ENCODE measurements around the gene FBXO45. TPM values are rescaled to one million over a fixed set of nuclear protein-coding genes. Genes with fewer than 3 reads are reported as not detected.
"Not testable (repeated sequence)": the region's sequence is repeated elsewhere in the genome, so short reads cannot be mapped to it uniquely, and the experiment has no call there.

Gene FBXO45
- total RNA-seq, 2 experiments from 2014 or later = 16.3 to 17.2 TPM

DNA sequence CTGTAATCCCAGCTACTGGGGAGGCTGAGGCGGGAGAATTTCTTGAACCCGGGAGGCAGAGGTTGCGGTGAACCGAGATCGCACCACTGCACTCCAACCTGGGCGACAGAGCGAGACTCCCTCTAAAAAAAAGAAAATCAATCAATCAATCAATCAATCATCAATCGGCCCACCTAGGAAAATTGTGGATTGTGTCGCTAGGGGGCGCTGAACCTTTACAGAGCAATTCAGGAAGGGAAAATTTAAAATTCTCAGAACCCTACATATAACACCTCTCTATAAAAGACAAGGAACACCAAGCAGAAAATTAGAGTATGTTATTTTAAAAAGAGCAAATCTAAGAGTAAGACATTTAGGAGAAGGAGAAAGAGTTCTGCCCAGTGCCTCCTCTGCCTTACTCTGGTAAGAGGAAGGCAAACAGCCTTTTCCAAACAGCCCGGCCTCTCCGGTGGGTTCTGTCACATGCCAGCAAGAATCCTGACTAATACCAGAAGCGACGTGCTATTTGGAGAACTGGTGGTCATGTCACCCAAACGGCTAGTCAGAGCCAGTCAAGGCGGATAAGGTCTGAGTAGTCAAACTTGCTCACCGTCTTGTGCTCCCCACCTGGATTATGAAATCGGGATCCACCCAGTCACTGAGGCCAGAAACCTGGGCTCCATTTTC, 31.0 kb upstream of the FBXO45 start:
- peak; percentile 77 for DNase-seq
- peaks cover 2% of the 10 kb centered on the region for H3K4me1 Mint-ChIP-seq (ENCODE audit: low read depth)
- CTCF ChIA-PET = interaction anchor here (0.6 to 5.7 kb wide), 11 partner anchors 9 to 285 kb away, joined by 3 to 31 read pairs (median 4); partner anchors contain the start of genes FBXO45 and WDR53
- no peak overlapping the region for H3K4me3 Mint-ChIP-seq
- no peaks in the 10 kb centered on the region for H3K36me3 Mint-ChIP-seq
- H3K27ac Mint-ChIP-seq = no peak overlapping the region
- H3K9me3 Mint-ChIP-seq = no peaks in the 10 kb centered on the region
- intact Hi-C loops (cut with micrococcal nuclease) = loop anchor here (1.0 to 2.0 kb wide), 3 partner anchors 27 to 147 kb away; no protein-coding TSS in a partner anchor
- POLR2A ChIA-PET = no interaction called here
- H3K27me3 Mint-ChIP-seq = peaks cover 3% of the 10 kb centered on the region

DNA sequence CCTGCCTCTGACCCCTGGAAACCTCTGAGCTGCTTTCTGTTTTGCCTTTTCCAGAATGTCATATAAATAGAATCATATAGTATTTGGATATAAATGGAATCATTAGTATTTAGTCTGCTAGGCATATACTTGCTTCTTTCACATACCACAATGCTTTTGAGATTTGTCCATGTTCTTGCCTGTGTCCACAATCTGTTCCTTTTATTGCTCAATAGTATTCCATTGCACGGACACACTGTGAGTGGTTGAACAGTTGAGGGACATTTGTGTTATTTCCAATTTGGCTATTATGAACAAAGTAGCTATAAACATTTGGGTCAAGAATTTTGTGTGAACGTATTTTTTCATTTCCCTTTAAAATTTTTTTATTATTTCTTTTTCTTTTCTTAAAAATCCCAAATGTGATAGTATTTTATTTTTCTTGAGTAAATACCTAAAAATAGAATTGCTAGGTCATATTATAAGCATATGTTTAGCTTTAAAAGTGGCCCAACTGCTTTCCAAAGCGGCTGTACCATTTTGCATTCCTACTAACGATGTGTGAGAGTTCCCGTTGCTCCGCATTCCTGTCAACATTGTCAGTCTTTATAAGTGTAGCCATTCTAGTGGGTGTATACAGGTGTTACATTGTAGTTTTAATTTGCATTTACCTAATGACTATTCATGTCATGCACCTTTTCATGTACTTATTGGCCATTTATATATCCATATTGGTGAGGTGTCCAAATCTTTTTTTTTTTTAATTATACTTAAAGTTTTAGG, 26.6 kb upstream of the FBXO45 start:
- no peak overlapping the region for H3K4me3 Mint-ChIP-seq
- no peak for DNase-seq
- peaks cover 2% of the 10 kb centered on the region for H3K4me1 Mint-ChIP-seq (ENCODE audit: low read depth)
- CTCF ChIA-PET = interaction anchor here (0.9 to 5.7 kb wide), 3 partner anchors 13 to 20 kb away, joined by 3 to 31 read pairs (median 5); no protein-coding TSS in a partner anchor
- no peak overlapping the region for H3K27ac Mint-ChIP-seq
- H3K27me3 Mint-ChIP-seq = peaks cover 3% of the 10 kb centered on the region
- no peaks in the 10 kb centered on the region for H3K9me3 Mint-ChIP-seq
- H3K36me3 Mint-ChIP-seq = no peaks in the 10 kb centered on the region
- POLR2A ChIA-PET = interaction anchor here (0.6 to 1.3 kb wide), 2 partner anchors 13 to 26 kb away, joined by 3 to 4 read pairs; partner anchors contain the start of genes FBXO45 and WDR53
- intact Hi-C loops (cut with micrococcal nuclease) = no loop called here

DNA sequence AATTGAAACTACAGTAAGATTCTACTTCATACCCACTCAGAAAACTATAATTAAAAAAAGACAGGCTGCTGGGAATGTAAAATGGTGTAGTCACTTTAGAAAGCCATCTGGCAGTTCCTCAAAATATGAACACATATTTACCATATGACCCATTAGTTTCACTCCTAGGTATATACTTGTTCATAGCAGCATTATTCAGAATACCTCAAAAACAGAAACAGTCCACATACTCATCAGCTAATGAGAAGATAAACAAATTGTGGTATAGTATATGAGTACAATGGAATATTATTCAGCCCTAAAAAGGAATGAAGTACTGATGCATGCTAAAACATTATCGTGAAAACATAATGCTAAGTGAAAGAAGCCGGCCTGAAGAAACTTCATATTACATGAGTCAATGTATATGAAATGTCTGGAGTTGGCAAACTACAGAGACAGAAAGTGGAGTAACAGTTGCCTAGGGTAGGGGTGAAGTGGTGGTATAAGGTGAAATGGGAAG, 23.9 kb upstream of the FBXO45 start:
- Mint-ChIP-seq H3K9me3 (peaks cover 10% of the 10 kb centered on the region), H3K27me3 (peaks cover 3% of the 10 kb centered on the region), H3K4me3 (no peak overlapping the region), H3K36me3 (peaks cover 7% of the 10 kb centered on the region), H3K4me1 (ENCODE audit: low read depth) (no peaks in the 10 kb centered on the region), H3K27ac (no peak overlapping the region)
- DNase-seq = no peak
- ChIA-PET CTCF (interaction anchor here (0.6 to 1.5 kb wide), 3 partner anchors 9 to 65 kb away, joined by 3 to 4 read pairs (median 3); no protein-coding TSS in a partner anchor), POLR2A (interaction anchor here (0.5 kb wide), 1 partner anchor 71 kb away, joined by 3 read pairs; no protein-coding TSS in a partner anchor)
- intact Hi-C loops (cut with micrococcal nuclease) = no loop called here

GRCh38 chr3:196546537-196546936, 21.9 kb upstream of the FBXO45 start:
- POLR2A ChIA-PET = no interaction called here
- peaks cover 9% of the 10 kb centered on the region for H3K36me3 Mint-ChIP-seq
- no peak overlapping the region for H3K4me3 Mint-ChIP-seq
- intact Hi-C loops (cut with micrococcal nuclease) = no loop called here
- peaks cover 19% of the 10 kb centered on the region for H3K9me3 Mint-ChIP-seq
- no peak for DNase-seq
- H3K27ac Mint-ChIP-seq = no peak overlapping the region
- peaks cover 3% of the 10 kb centered on the region for H3K27me3 Mint-ChIP-seq
- H3K4me1 Mint-ChIP-seq (ENCODE audit: low read depth) = no peaks in the 10 kb centered on the region
- CTCF ChIA-PET = interaction anchor here (0.9 kb wide), 1 partner anchor 10 kb away, joined by 3 read pairs; no protein-coding TSS in a partner anchor

DNA sequence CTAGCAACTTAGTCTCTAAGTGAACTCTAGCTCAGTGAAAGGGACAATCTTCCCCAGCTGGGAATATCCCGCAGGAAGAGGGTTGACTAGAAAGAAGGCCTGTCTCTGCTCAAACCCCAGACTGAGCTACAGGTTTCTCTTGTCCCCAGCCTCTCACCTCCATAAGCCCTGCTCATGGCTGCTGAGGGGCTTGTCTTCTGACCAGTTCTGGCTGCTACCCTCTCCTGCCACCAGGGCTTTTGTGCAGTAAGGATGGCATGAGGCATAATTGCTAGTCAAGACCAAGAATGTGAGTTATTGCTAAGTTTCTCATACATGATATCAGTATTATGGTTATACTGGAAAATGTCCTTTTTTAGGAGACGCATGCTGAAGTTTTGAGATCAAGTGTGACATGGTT, 21.4 kb upstream of the FBXO45 start:
- no peak for DNase-seq
- intact Hi-C loops (cut with micrococcal nuclease) = no loop called here
- H3K27ac Mint-ChIP-seq = no peak overlapping the region
- peaks cover 3% of the 10 kb centered on the region for H3K27me3 Mint-ChIP-seq
- peaks cover 9% of the 10 kb centered on the region for H3K36me3 Mint-ChIP-seq
- CTCF ChIA-PET = interaction anchor here (0.9 to 1.5 kb wide), 2 partner anchors 10 to 138 kb away, joined by 3 read pairs; no protein-coding TSS in a partner anchor
- H3K9me3 Mint-ChIP-seq = peaks cover 19% of the 10 kb centered on the region
- POLR2A ChIA-PET = no interaction called here
- H3K4me1 Mint-ChIP-seq (ENCODE audit: low read depth) = no peaks in the 10 kb centered on the region
- H3K4me3 Mint-ChIP-seq = no peak overlapping the region

GRCh38 chr3:196549312-196549711, 19.1 kb upstream of the FBXO45 start:
- CTCF ChIA-PET; H3K4me3 Mint-ChIP-seq; H3K27ac Mint-ChIP-seq; DNase-seq; H3K4me1 Mint-ChIP-seq (ENCODE audit: low read depth); intact Hi-C loops (cut with micrococcal nuclease); POLR2A ChIA-PET; H3K27me3 Mint-ChIP-seq: not testable (repeated sequence)
- H3K36me3 Mint-ChIP-seq = peaks cover 11% of the 10 kb centered on the region
- peaks cover 19% of the 10 kb centered on the region for H3K9me3 Mint-ChIP-seq

- POLR2A ChIA-PET; intact Hi-C loops (cut with micrococcal nuclease): not testable (repeated sequence)
Observed at GRCh38 chr3:196550172-196550571, 18.3 kb upstream of the FBXO45 start.

DNA sequence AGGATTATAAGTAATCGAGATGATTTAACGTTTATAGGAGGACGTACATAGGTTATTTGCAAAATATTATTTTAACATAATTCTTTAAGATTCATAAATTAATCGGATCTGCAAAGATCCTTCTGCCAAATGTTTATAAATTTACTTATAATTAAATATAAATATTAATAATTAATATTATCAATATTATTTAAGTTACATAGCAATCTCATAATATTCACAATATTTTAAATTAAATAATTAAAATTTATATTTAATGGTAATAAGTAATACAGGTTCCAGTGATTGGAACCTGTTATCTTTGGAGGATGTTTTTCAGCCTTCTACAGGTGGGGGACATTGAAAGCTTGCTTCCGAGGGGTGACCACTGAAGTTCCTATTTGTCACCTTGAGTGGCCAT, 16.2 kb upstream of the FBXO45 start:
- Mint-ChIP-seq H3K4me1 (ENCODE audit: low read depth) (peaks cover 4% of the 10 kb centered on the region), H3K27me3 (no peaks in the 10 kb centered on the region), H3K36me3 (peaks cover 14% of the 10 kb centered on the region), H3K27ac (no peak overlapping the region), H3K9me3 (peaks cover 19% of the 10 kb centered on the region), H3K4me3 (no peak overlapping the region)
- no peak for DNase-seq
- intact Hi-C loops (cut with micrococcal nuclease) = no loop called here
- ChIA-PET POLR2A (interaction anchor here (0.6 kb wide), 1 partner anchor 18 kb away, joined by 3 read pairs; no protein-coding TSS in a partner anchor), CTCF (interaction anchor here (0.5 kb wide), 1 partner anchor 159 kb away, joined by 3 read pairs; no protein-coding TSS in a partner anchor)

More at GRCh38 chr3:196550172-196550571, 18.3 kb upstream of the FBXO45 start:
- CTCF ChIA-PET; H3K4me3 Mint-ChIP-seq; DNase-seq; H3K27ac Mint-ChIP-seq; H3K27me3 Mint-ChIP-seq; H3K4me1 Mint-ChIP-seq (ENCODE audit: low read depth): not testable (repeated sequence)
- H3K36me3 Mint-ChIP-seq = peaks cover 14% of the 10 kb centered on the region
- peaks cover 19% of the 10 kb centered on the region for H3K9me3 Mint-ChIP-seq

DNA sequence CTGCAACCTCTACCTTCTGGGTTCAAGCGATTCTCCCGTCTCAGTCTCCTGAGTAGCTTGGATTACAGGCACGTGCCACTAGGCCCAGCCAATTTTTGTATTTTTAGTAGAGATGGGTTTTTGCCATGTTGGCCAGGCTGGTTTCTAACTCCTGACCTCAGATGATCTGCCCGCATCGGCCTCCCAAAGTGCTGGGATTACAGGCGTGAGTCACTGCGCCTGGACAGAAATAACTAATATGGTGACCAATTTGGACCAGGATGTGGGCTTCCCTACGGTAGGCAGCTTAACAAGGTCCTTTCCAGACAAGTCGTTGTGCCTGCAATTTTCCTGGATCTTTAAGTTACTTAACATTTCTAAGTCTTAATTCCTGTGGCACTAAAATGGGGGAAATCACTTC, 14.9 kb upstream of the FBXO45 start:
- peaks cover 14% of the 10 kb centered on the region for H3K9me3 Mint-ChIP-seq
- intact Hi-C loops (cut with micrococcal nuclease) = no loop called here
- H3K36me3 Mint-ChIP-seq = peaks cover 10% of the 10 kb centered on the region
- no peak overlapping the region for H3K27ac Mint-ChIP-seq
- ChIA-PET POLR2A (no interaction called here), CTCF (no interaction called here)
- no peak for DNase-seq
- H3K4me1 Mint-ChIP-seq (ENCODE audit: low read depth) = peaks cover 4% of the 10 kb centered on the region
- no peaks in the 10 kb centered on the region for H3K27me3 Mint-ChIP-seq
- H3K4me3 Mint-ChIP-seq = no peak overlapping the region

DNA sequence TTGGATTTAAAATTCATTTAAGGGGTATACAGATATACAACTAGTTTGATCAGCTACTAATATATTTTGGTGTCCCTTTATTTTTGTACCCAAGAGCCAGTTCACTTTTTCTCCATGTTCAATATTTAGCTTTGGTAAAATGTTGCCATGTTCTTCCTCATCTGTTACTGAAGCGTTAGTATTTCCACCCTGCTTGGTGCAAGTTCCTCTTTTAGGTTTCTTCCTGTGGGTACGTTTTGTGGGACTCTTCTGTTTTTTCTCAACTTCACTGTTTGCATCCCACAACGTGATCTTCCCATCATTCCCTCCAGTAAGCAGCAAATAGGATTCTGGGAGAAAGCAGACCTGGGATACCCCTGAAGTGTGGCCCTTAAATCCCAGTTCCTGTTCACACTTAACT, 14.3 kb upstream of the FBXO45 start:
- CTCF ChIA-PET = interaction anchor here (0.7 to 2.0 kb wide), 3 partner anchors 25 to 131 kb away, joined by 3 to 8 read pairs (median 3); no protein-coding TSS in a partner anchor
- POLR2A ChIA-PET = no interaction called here
- no peak overlapping the region for H3K27ac Mint-ChIP-seq
- H3K4me3 Mint-ChIP-seq = no peak overlapping the region
- no peak for DNase-seq
- peaks cover 4% of the 10 kb centered on the region for H3K4me1 Mint-ChIP-seq (ENCODE audit: low read depth)
- peaks cover 10% of the 10 kb centered on the region for H3K36me3 Mint-ChIP-seq
- peaks cover 12% of the 10 kb centered on the region for H3K9me3 Mint-ChIP-seq
- no peaks in the 10 kb centered on the region for H3K27me3 Mint-ChIP-seq
- intact Hi-C loops (cut with micrococcal nuclease) = no loop called here

DNA sequence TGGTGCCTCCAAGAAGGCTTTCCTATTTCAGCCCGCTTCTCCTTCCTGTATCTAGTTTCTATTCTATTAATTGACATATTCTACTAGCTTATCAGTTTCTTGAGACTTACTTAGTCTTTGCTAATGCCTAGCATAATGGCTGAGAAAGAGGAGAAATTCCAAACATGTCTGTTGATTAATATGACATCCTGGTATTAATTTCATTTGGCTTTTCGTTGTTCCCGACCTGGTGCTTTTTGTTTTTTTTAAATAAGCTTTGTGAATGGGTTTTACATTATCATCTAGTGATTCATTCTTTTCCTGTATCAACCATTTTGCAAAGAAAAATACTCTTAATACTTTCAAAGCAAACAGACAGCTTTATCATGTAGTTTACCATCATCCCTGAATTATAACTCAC, 13.2 kb upstream of the FBXO45 start:
- Mint-ChIP-seq H3K27me3 (no peaks in the 10 kb centered on the region), H3K9me3 (peaks cover 2% of the 10 kb centered on the region)
- CTCF ChIA-PET = interaction anchor here (0.6 to 2.0 kb wide), 6 partner anchors 13 to 387 kb away, joined by 3 to 8 read pairs (median 3); partner anchors contain the start of gene NCBP2

GRCh38 chr3:196557236-196557635, 11.2 kb upstream of the FBXO45 start:
- no peaks in the 10 kb centered on the region for H3K9me3 Mint-ChIP-seq
- peaks cover 16% of the 10 kb centered on the region for H3K36me3 Mint-ChIP-seq
- H3K4me3 Mint-ChIP-seq = no peak overlapping the region
- no peak for DNase-seq
- POLR2A ChIA-PET = no interaction called here
- H3K27ac Mint-ChIP-seq = no peak overlapping the region
- peaks cover 20% of the 10 kb centered on the region for H3K4me1 Mint-ChIP-seq (ENCODE audit: low read depth)
- CTCF ChIA-PET = interaction anchor here (1.0 kb wide), 1 partner anchor 128 kb away, joined by 3 read pairs; no protein-coding TSS in a partner anchor
- intact Hi-C loops (cut with micrococcal nuclease) = no loop called here
- H3K27me3 Mint-ChIP-seq = no peaks in the 10 kb centered on the region

More for the DNA sequence above, 13.2 kb upstream of the FBXO45 start:
- Mint-ChIP-seq H3K27ac (no peak overlapping the region), H3K4me3 (no peak overlapping the region), H3K4me1 (ENCODE audit: low read depth) (peaks cover 13% of the 10 kb centered on the region), H3K36me3 (peaks cover 9% of the 10 kb centered on the region)
- DNase-seq = no peak
- intact Hi-C loops (cut with micrococcal nuclease) = no loop called here
- POLR2A ChIA-PET = interaction anchor here (0.6 to 1.3 kb wide), 2 partner anchors 21 to 377 kb away, joined by 3 to 5 read pairs; no protein-coding TSS in a partner anchor
